ENCODE results near the gene C3orf22.

The C3orf22 gene

GRCh38 chr3:126528419-126528799 lies 30.3 kb downstream of the C3orf22 start:
- peak overlapping the region in 2 of 3 experiments; percentile 55 to 57 for H3K27ac Mint-ChIP-seq
- no peak for TF ChIP-seq CTCF (IDR thresholded peaks at IDR 0.05; ENCODE audit: unreplicated experiment in 3 of 3)
- H3K9me3 Mint-ChIP-seq = no peaks in the 10 kb centered on the region
- H3K27me3 Mint-ChIP-seq (ENCODE audit: low read depth) = peaks cover 42% of the 10 kb centered on the region
- no peaks in the 10 kb centered on the region for H3K4me1 Mint-ChIP-seq
- no peaks in the 10 kb centered on the region for H3K36me3 Mint-ChIP-seq (ENCODE audit: low read depth)
- H3K4me3 Mint-ChIP-seq = no peak overlapping the region

- no peaks in the 10 kb centered on the region for H3K36me3 Mint-ChIP-seq (ENCODE audit: low read depth)
- peak overlapping the region in 2 of 3 experiments; percentile 55 to 57 for H3K27ac Mint-ChIP-seq
- no peaks in the 10 kb centered on the region for H3K9me3 Mint-ChIP-seq
- TF ChIP-seq CTCF (IDR thresholded peaks at IDR 0.05; ENCODE audit: unreplicated experiment in 3 of 3) = no peak
- H3K27me3 Mint-ChIP-seq (ENCODE audit: low read depth) = peaks cover 45% of the 10 kb centered on the region
- H3K4me3 Mint-ChIP-seq = no peak overlapping the region
- no peaks in the 10 kb centered on the region for H3K4me1 Mint-ChIP-seq
These were observed 31.1 kb downstream of the C3orf22 start for GRCh38 chr3:126527455-126528211.

- Mint-ChIP-seq H3K9me3 (no peaks in the 10 kb centered on the region), H3K4me1 (no peaks in the 10 kb centered on the region), H3K36me3 (ENCODE audit: low read depth) (no peaks in the 10 kb centered on the region), H3K27ac (no peak overlapping the region), H3K27me3 (ENCODE audit: low read depth) (peaks cover 45% of the 10 kb centered on the region), H3K4me3 (no peak overlapping the region)
- TF ChIP-seq CTCF (IDR thresholded peaks at IDR 0.05; ENCODE audit: unreplicated experiment in 3 of 3) = no peak
These were observed 31.7 kb downstream of the C3orf22 start for GRCh38 chr3:126527006-126527405.

- H3K4me3 Mint-ChIP-seq = no peak overlapping the region
- peaks cover 42% of the 10 kb centered on the region for H3K27me3 Mint-ChIP-seq (ENCODE audit: low read depth)
These were observed 32.1 kb downstream of the C3orf22 start for GRCh38 chr3:126526668-126527005.

GRCh38 chr3:126525853-126526667 lies 32.7 kb downstream of the C3orf22 start:
- Mint-ChIP-seq H3K27ac (no peak overlapping the region), H3K4me1 (no peaks in the 10 kb centered on the region), H3K9me3 (no peaks in the 10 kb centered on the region), H3K27me3 (ENCODE audit: low read depth) (peaks cover 44% of the 10 kb centered on the region), H3K36me3 (ENCODE audit: low read depth) (no peaks in the 10 kb centered on the region), H3K4me3 (peak overlapping the region; percentile 35 to 59 (median 41))
- no peak for TF ChIP-seq CTCF (IDR thresholded peaks at IDR 0.05; ENCODE audit: unreplicated experiment in 3 of 3)

More at GRCh38 chr3:126526668-126527005, 32.1 kb downstream of the C3orf22 start:
- Mint-ChIP-seq H3K9me3 (no peaks in the 10 kb centered on the region), H3K4me1 (no peaks in the 10 kb centered on the region), H3K27ac (no peak overlapping the region), H3K36me3 (ENCODE audit: low read depth) (no peaks in the 10 kb centered on the region)
- TF ChIP-seq CTCF (IDR thresholded peaks at IDR 0.05; ENCODE audit: unreplicated experiment in 3 of 3) = no peak
